DLD1 (cell line): ENCODE measurements around the gene CX3CL1.

Source experiments
- in situ Hi-C: cut with HindIII; loops from 2 replicates; pipeline ENCODE4 v1.10.0; 2017; ENCODE audit warnings: low sequenced_read_pairs

The CX3CL1 gene

GRCh38 chr16:57380671-57381462 is 8.6 kb downstream of the CX3CL1 start:
- in situ Hi-C loops: no loop called here

GRCh38 chr16:57381791-57382534 is 9.7 kb downstream of the CX3CL1 start:
- in situ Hi-C loops: no loop called here

- in situ Hi-C loops: no loop called here
Measured at GRCh38 chr16:57382535-57383275, 10.4 kb downstream of the CX3CL1 start.

GRCh38 chr16:57383276-57384247 is 11.3 kb downstream of the CX3CL1 start:
- in situ Hi-C loops: no loop called here

- in situ Hi-C loops: no loop called here
Measured at GRCh38 chr16:57384248-57385070, 12.2 kb downstream of the CX3CL1 start.

GRCh38 chr16:57385083-57385482 is 12.8 kb downstream of the CX3CL1 start:
- in situ Hi-C loops: no loop called here

- in situ Hi-C loops: no loop called here
Measured at GRCh38 chr16:57386381-57386951, 14.2 kb downstream of the CX3CL1 start.

GRCh38 chr16:57387598-57388354 is 15.5 kb downstream of the CX3CL1 start:
- in situ Hi-C loops: no loop called here

- in situ Hi-C loops: no loop called here
Measured at GRCh38 chr16:57388359-57389086, 16.2 kb downstream of the CX3CL1 start.

- in situ Hi-C loops: no loop called here
Measured at GRCh38 chr16:57389087-57389468, 16.8 kb downstream of the CX3CL1 start.

- in situ Hi-C loops: loop anchor here (10.0 kb wide), 2 partner anchors 46 to 96 kb away; no protein-coding TSS in a partner anchor
Measured at GRCh38 chr16:57390636-57391295, 18.5 kb downstream of the CX3CL1 start.

GRCh38 chr16:57391300-57391699 is 19.0 kb downstream of the CX3CL1 start:
- in situ Hi-C loops: loop anchor here (10.0 kb wide), 2 partner anchors 46 to 96 kb away; no protein-coding TSS in a partner anchor

- in situ Hi-C loops: loop anchor here (10.0 kb wide), 2 partner anchors 47 to 97 kb away; no protein-coding TSS in a partner anchor
Measured at GRCh38 chr16:57391708-57392107, 19.4 kb downstream of the CX3CL1 start.

GRCh38 chr16:57392694-57393093 is 20.4 kb downstream of the CX3CL1 start:
- in situ Hi-C loops: loop anchor here (10.0 kb wide), 2 partner anchors 48 to 98 kb away; no protein-coding TSS in a partner anchor

GRCh38 chr16:57394444-57394843 is 22.2 kb downstream of the CX3CL1 start:
- in situ Hi-C loops: loop anchor here (10.0 kb wide), 2 partner anchors 50 to 100 kb away; no protein-coding TSS in a partner anchor

- in situ Hi-C loops: loop anchor here (10.0 kb wide), 2 partner anchors 50 to 100 kb away; no protein-coding TSS in a partner anchor
Measured at GRCh38 chr16:57395026-57395425, 22.7 kb downstream of the CX3CL1 start.

GRCh38 chr16:57396786-57397185 is 24.5 kb downstream of the CX3CL1 start:
- in situ Hi-C loops: loop anchor here (10.0 kb wide), 2 partner anchors 52 to 102 kb away; no protein-coding TSS in a partner anchor
